ENCODE data around the gene CLDN9.

DNA sequence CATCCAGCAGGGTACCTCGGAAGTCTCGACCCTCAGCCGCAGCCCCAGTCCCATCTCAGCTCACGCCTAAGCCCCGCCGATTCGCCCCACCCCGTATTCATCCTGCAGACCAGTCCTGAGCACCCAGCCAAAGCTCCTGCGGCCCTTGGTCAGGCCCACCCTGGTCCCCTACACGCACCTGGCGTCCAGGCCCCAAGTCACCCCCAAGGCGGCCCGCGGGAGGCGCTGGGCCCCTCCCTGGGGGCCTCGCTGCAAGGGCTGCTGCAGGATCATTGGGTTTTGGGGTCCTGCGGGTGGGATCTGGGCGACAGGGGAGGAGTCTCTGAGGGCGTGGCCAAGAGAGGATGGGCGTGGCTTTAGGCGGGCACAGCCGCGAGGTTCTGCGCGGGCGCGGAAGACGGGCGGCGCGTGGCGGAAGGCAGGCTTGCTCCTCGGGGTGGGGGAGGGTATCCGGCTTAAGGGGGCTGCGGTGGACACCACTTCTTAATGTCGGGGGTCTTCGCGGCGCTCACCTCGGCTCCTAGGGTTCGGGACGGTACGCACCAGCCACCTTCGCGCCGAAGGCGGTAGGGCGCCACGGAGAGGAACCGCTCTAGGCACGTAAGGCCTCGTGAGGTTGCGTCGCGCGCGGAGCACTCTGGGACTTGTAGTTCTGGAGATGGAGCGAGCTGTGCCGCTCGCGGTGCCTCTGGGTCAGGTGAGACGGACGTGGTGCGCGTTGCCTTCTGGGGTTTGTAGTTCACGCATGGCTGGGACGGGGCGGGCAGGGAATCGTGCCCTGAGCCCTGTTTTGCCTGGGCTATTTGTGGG is 11.2 kb downstream of the CLDN9 start, which contains the start of the genes HCFC1R1 and THOC6:
- no peak for TF ChIP-seq EZH2phosphoT487 (IDR thresholded peaks at IDR 0.05; ENCODE audit: insufficient read depth, low read depth)
- TF ChIP-seq EZH2 (IDR thresholded peaks at IDR 0.05; ENCODE audit: insufficient read depth, poor library complexity, severe bottlenecking) = no peak

All from GM23248 (cell line).